NOMO-1 treated with DMSO at 0.1 percent for 48 hours (cell line): ENCODE results near the gene TSPEAR.

ENCODE experiments used
- DNase-seq: peaks from one replicate; lab custom pipeline; 2025; ENCODE audit not compliant: unreplicated experiment; lab: John Stamatoyannopoulos, UW

The TSPEAR gene

GRCh38 chr21:44531606-44532564, 179.5 kb downstream of the TSPEAR start:
- no peak for DNase-seq

GRCh38 chr21:44530903-44531605, 180.3 kb downstream of the TSPEAR start:
- no peak for DNase-seq

GRCh38 chr21:44530221-44530902, 181.0 kb downstream of the TSPEAR start:
- no peak for DNase-seq

- no peak for DNase-seq
Observed at GRCh38 chr21:44529503-44530125, 181.8 kb downstream of the TSPEAR start.

GRCh38 chr21:44529011-44529421, 182.4 kb downstream of the TSPEAR start:
- no peak for DNase-seq

- DNase-seq = no peak
Observed at GRCh38 chr21:44528634-44528995, 182.8 kb downstream of the TSPEAR start.

GRCh38 chr21:44527983-44528633, 183.3 kb downstream of the TSPEAR start:
- DNase-seq = no peak

- no peak for DNase-seq
Observed at GRCh38 chr21:44527156-44527982, 184.0 kb downstream of the TSPEAR start.

GRCh38 chr21:44526096-44526997, 185.0 kb downstream of the TSPEAR start:
- no peak for DNase-seq

GRCh38 chr21:44525391-44526095, 185.8 kb downstream of the TSPEAR start:
- no peak for DNase-seq

GRCh38 chr21:44524414-44525371, 186.7 kb downstream of the TSPEAR start:
- DNase-seq = no peak

- DNase-seq = no peak
Observed at GRCh38 chr21:44523567-44524413, 187.6 kb downstream of the TSPEAR start.

- DNase-seq = no peak
Observed at GRCh38 chr21:44522753-44523204, 188.6 kb downstream of the TSPEAR start.

GRCh38 chr21:44521928-44522752, 189.2 kb downstream of the TSPEAR start:
- DNase-seq = no peak

GRCh38 chr21:44521301-44521927, 190.0 kb downstream of the TSPEAR start:
- no peak for DNase-seq
